IMR-90 (cell line): Measurements from ENCODE around the gene PTH2. TPM values are rescaled to one million over a fixed set of nuclear protein-coding genes. Genes with fewer than 3 reads are reported as not detected.

Experiments used
- ATAC-seq: fragments of 200-7000 bp; cut with Tn5 transposase; 2 replicates; pipeline ENCODE4 v1.9.1; 2020; ENCODE audit warnings: low read depth, mild to moderate bottlenecking, moderate library complexity
- BruUV-seq: library from RNA; stranded (reverse); fragments of 400-500 nt; replicated peaks from 2 replicates; lab custom pipeline; 2021; lab: Mats Ljungman, UMichigan
- CTCF ChIA-PET: fragments of 300-600 bp; formaldehyde crosslinking; extraction: SDS; loops from one replicate; lab custom pipeline; 2021; ENCODE audit warnings: antibody characterized with exemption; lab: Yijun Ruan, JAX
- POLR2A ChIA-PET: fragments of 300-600 bp; sonication (Branson Sonifier 250); formaldehyde crosslinking; loops from one replicate; lab custom pipeline; 2022; ENCODE audit warnings: antibody characterized with exemption; ENCODE audit not compliant: unreplicated experiment; lab: Charles Lee
- DNase-seq: peaks from one replicate; pipeline ENCODE4 v3.0.0; 2013
- H2AFZ ChIP-seq: replicated peaks from 2 replicates; pipeline ENCODE3; 2013; ENCODE audit warnings: low read length, mild to moderate bottlenecking; ENCODE audit not compliant: poor library complexity
- H2AK5ac ChIP-seq: 2 replicates; pipeline ENCODE4 v1.6.1; 2013; ENCODE audit warnings: low read depth, low read length, inconsistent platforms
- H2AK9ac ChIP-seq: replicated peaks from 2 replicates; pipeline ENCODE3; 2013; ENCODE audit warnings: mild to moderate bottlenecking, low read depth, low read length, moderate library complexity; ENCODE audit not compliant: poor library complexity
- H2BK120ac ChIP-seq: 2 replicates; pipeline ENCODE4 v1.6.1; 2013; ENCODE audit warnings: low read depth, low read length, inconsistent platforms
- H2BK15ac ChIP-seq: 3 replicates; pipeline ENCODE4 v1.6.1; 2013; ENCODE audit warnings: low read depth, low read length, inconsistent platforms
- H2BK20ac ChIP-seq: 2 replicates; pipeline ENCODE4 v1.6.1; 2013; ENCODE audit warnings: low read depth, mild to moderate bottlenecking, inconsistent platforms, low read length, moderate library complexity
- H2BK5ac ChIP-seq: 2 replicates; pipeline ENCODE4 v1.6.1; 2013; ENCODE audit warnings: mild to moderate bottlenecking, low read depth, low read length, inconsistent platforms; ENCODE audit not compliant: poor library complexity, severe bottlenecking
- H3K14ac ChIP-seq: replicated peaks from 2 replicates; pipeline ENCODE4 v1.6.1; 2013; ENCODE audit warnings: low read depth, low read length, inconsistent platforms
- H3K18ac ChIP-seq: 2 replicates; pipeline ENCODE4 v1.6.1; 2013; ENCODE audit warnings: low read depth, low read length, control low read depth
- H3K23ac ChIP-seq: 2 replicates; pipeline ENCODE4 v1.6.1; 2013; ENCODE audit warnings: low read depth, low read length, inconsistent platforms
- H3K27ac ChIP-seq: 2 replicates; pipeline ENCODE4 v1.5.1; 2013; ENCODE audit warnings: mild to moderate bottlenecking, control low read depth, low read length; ENCODE audit not compliant: insufficient read depth
- H3K27me3 ChIP-seq: 2 replicates; pipeline ENCODE4 v1.6.1; 2013; ENCODE audit warnings: low read length; ENCODE audit not compliant: control insufficient read depth, insufficient read depth
- H3K36me3 ChIP-seq: 2 replicates; pipeline ENCODE4 v1.6.1; 2013; ENCODE audit warnings: low read length, mixed read lengths; ENCODE audit not compliant: control insufficient read depth, insufficient read depth
- H3K4ac ChIP-seq: 2 replicates; pipeline ENCODE4 v1.6.1; 2013; ENCODE audit warnings: low read depth, low read length, inconsistent platforms
- H3K4me1 ChIP-seq: 2 replicates; pipeline ENCODE4 v1.6.1; 2013; ENCODE audit warnings: low read length, mixed read lengths; ENCODE audit not compliant: control insufficient read depth, insufficient read depth
- H3K4me2 ChIP-seq: 2 replicates; pipeline ENCODE4 v1.6.1; 2013; ENCODE audit warnings: low read depth, mild to moderate bottlenecking, control low read depth, low read length, moderate library complexity
- H3K4me3 ChIP-seq: 2 replicates; pipeline ENCODE4 v1.5.1; 2013; ENCODE audit warnings: low read depth, mild to moderate bottlenecking, control low read depth, low read length, moderate library complexity; ENCODE audit not compliant: insufficient read depth
- H3K56ac ChIP-seq: 2 replicates; pipeline ENCODE4 v1.6.1; 2013; ENCODE audit warnings: low read length, inconsistent platforms; ENCODE audit not compliant: insufficient read depth; ENCODE audit errors: extremely low read depth
- H3K79me1 ChIP-seq, 2 experiments: 2 replicates each; pipeline ENCODE4 v1.6.1; 2013; ENCODE audit warnings: low read length in 2 of 2, inconsistent platforms in 1 of 2, low read depth in 1 of 2
- H3K9ac ChIP-seq: 2 replicates; pipeline ENCODE4 v1.6.1; 2013; ENCODE audit warnings: low read depth, low read length, control low read depth
- H3K9me1 ChIP-seq: 2 replicates; pipeline ENCODE4 v1.6.1; 2013; ENCODE audit warnings: low read length, inconsistent platforms; ENCODE audit not compliant: insufficient read depth
- H3K9me3 ChIP-seq: 2 replicates; pipeline ENCODE4 v1.6.1; 2013; ENCODE audit warnings: low read length; ENCODE audit not compliant: control insufficient read depth, insufficient read depth
- H4K20me1 ChIP-seq: 2 replicates; pipeline ENCODE4 v1.6.1; 2013; ENCODE audit warnings: low read length, inconsistent platforms; ENCODE audit not compliant: insufficient read depth
- H4K5ac ChIP-seq: 2 replicates; pipeline ENCODE4 v1.6.1; 2013; ENCODE audit warnings: mild to moderate bottlenecking, low read depth, low read length, control low read depth
- H4K8ac ChIP-seq, 2 experiments: 2 replicates each; pipeline ENCODE4 v1.6.1; 2013; ENCODE audit warnings: low read depth in 2 of 2, low read length in 2 of 2, control low read depth in 1 of 2, inconsistent platforms in 1 of 2
- H4K91ac ChIP-seq: 2 replicates; pipeline ENCODE4 v1.6.1; 2013; ENCODE audit warnings: low read depth, low read length, inconsistent platforms; ENCODE audit not compliant: insufficient read depth
- BHLHE40 ChIP-seq: fragments of 150-350 bp; IDR thresholded peaks from 2 replicates; pipeline ENCODE4 v1.6.1; 2016; ENCODE audit warnings: mild to moderate bottlenecking, low read depth, low read length
- CHD1 ChIP-seq: IDR thresholded peaks from 2 replicates; pipeline ENCODE4 v1.6.1; 2012; ENCODE audit warnings: low read depth, low read length, improper control_type of control experiment
- MAFK ChIP-seq: IDR thresholded peaks from 2 replicates; pipeline ENCODE4 v1.6.1; 2012; ENCODE audit warnings: low read depth, low read length, improper control_type of control experiment
- NFE2L2 ChIP-seq: fragments of 150-350 bp; IDR thresholded peaks from 2 replicates; pipeline ENCODE4 v1.6.1; 2016; ENCODE audit warnings: low read depth, mild to moderate bottlenecking, low read length
- RAD21 ChIP-seq: IDR thresholded peaks from 2 replicates; pipeline ENCODE4 v1.6.1; 2012; ENCODE audit warnings: low read length, improper control_type of control experiment
- SMC3 ChIP-seq: fragments of 150-350 bp; IDR thresholded peaks from 2 replicates; pipeline ENCODE4 v1.6.1; 2016; ENCODE audit warnings: low read depth, mild to moderate bottlenecking, antibody characterized with exemption, low read length, moderate library complexity
- WGBS, 2 experiments: methylation state at CpG; one replicate each; pipeline versions ENCODE4 v1.1.5 to v1.1.7; 2013; ENCODE audit warnings: missing lambda C conversion rate in 2 of 2; ENCODE audit not compliant: insufficient read length in 1 of 2; ENCODE audit errors: extremely low coverage in 2 of 2; 5-methylcytosine and 5-hydroxymethylcytosine counted together
- dilution Hi-C: fragments of 300-500 bp; cut with HindIII; formaldehyde crosslinking; loops from one replicate; pipeline ENCODE4 v1.14.3; 2018; ENCODE audit warnings: low sequenced_read_pairs; ENCODE audit not compliant: unreplicated experiment
- in situ Hi-C: fragments of 300-500 bp; cut with MboI; formaldehyde crosslinking; loops from 3 replicates; pipeline ENCODE4 v1.14.3; 2019; ENCODE audit warnings: low sequenced_read_pairs, inconsistent platforms, mixed read lengths
- intact Hi-C: fragments of 100-400 bp; cut with micrococcal nuclease; formaldehyde crosslinking; loops from 2 replicates; pipeline ENCODE4 v1.10.0; 2022
- polyA plus RNA-seq, 3 experiments: library from polyadenylated mRNA; depleted of rRNA; stranded (reverse); fragments of >200 nt; gene quantifications; 2 replicates each; pipeline ENCODE4 v1.2.3, GENCODE V29; 2012; ENCODE audit warnings: low replicate concordance in 1 of 3
- total RNA-seq: library from RNA; depleted of rRNA; stranded (reverse); fragments of >200 nt; gene quantifications from 2 replicates; pipeline ENCODE4 v1.2.3, GENCODE V29; 2012
- TF ChIP-seq, protein P1 (sequence below): fragments of 150-350 bp; IDR thresholded peaks from 2 replicates; pipeline ENCODE4 v1.6.1; 2016; ENCODE audit warnings: low read depth, mild to moderate bottlenecking, low read length, moderate library complexity, borderline replicate concordance
- TF ChIP-seq, protein P2 (sequence below): conservative IDR thresholded peaks from 2 replicates; pipeline ENCODE4 v1.5.1; 2012; ENCODE audit warnings: mild to moderate bottlenecking, low read depth, low read length, improper control_type of control experiment

Gene PTH2
- total and polyA plus RNA-seq, 2 of the 4 experiments (the other 2 are of a cell fraction) = not detected

DNA sequence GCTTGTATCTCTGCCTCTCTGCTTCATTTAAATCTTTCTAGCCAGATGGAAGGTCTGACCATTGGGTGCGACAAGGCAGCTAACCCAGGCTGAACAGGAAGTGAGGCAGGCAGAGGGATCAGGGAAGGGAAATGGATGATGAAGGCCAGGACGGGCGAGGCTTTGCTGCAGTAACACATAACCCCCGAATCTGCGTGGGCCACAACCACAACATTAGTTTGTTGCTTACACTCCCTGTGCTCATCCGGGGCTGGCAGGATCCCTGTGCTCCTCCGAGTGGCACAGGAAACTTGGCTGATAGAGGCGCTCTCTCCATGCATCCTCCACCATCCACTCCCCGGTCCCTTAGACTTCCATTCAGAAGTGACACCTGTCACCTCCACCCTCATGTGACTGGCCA, 49.7 kb upstream of the PTH2 start:
- Histone ChIP-seq H3K4ac (no peak overlapping the region), H3K18ac (no peak overlapping the region), H3K4me2 (no peak overlapping the region), H3K36me3 (no peaks in the 10 kb centered on the region), H3K23ac (no peak overlapping the region), H3K9me3 (no peaks in the 10 kb centered on the region), H4K5ac (no peak overlapping the region), H3K4me1 (peaks cover 12% of the 10 kb centered on the region; the same call in 1 of the 2 replicates), H4K20me1 (no peaks in the 10 kb centered on the region), H2AFZ (peak overlapping the region; percentile 78), H3K9ac (no peak overlapping the region), H2AK5ac (peak overlapping the region; percentile 5; the same call in 1 of the 2 replicates), H3K27ac (no peak overlapping the region), H4K8ac (peak overlapping the region in 1 of 2 experiments; percentile 58; a peak in 1 of 4 replicates), H4K91ac (no peak overlapping the region; the same call in 1 of the 2 replicates), H2BK15ac (no peak overlapping the region), H2AK9ac (peak overlapping the region; percentile 85), H3K14ac (no peak overlapping the region), H3K56ac (no peak overlapping the region), H2BK20ac (no peak overlapping the region), H3K79me1 (peaks cover 0 to 8% of the 10 kb centered on the region in 2 experiments; a peak in 2 of 4 replicates), H2BK5ac (no peak overlapping the region), H3K27me3 (no peaks in the 10 kb centered on the region), H3K4me3 (no peak overlapping the region), H3K9me1 (peaks cover 14% of the 10 kb centered on the region; the same call in 1 of the 2 replicates), H2BK120ac (no peak overlapping the region)
- no peak for ATAC-seq
- DNase-seq = no peak
- CTCF ChIA-PET = interaction anchor here (1.3 kb wide), 1 partner anchor 74 kb away, joined by 5 read pairs; no protein-coding TSS in a partner anchor
- BruUV-seq = no TSS peak
- dilution Hi-C loops = no loop called here
- POLR2A ChIA-PET = no interaction called here
- 80% methylated on average over 1 of the region's 9 CpGs; no CpG with 5 or more reads in 1 of the 2 experiments for WGBS, 2 experiments
- intact Hi-C loops = no loop called here
- in situ Hi-C loops = no loop called here
- TF ChIP-seq, protein P1, sequence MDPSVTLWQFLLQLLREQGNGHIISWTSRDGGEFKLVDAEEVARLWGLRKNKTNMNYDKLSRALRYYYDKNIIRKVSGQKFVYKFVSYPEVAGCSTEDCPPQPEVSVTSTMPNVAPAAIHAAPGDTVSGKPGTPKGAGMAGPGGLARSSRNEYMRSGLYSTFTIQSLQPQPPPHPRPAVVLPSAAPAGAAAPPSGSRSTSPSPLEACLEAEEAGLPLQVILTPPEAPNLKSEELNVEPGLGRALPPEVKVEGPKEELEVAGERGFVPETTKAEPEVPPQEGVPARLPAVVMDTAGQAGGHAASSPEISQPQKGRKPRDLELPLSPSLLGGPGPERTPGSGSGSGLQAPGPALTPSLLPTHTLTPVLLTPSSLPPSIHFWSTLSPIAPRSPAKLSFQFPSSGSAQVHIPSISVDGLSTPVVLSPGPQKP = no peak
- TF ChIP-seq BHLHE40 (no peak), NFE2L2 (no peak), CHD1 (no peak), SMC3 (no peak), RAD21 (no peak), MAFK (no peak)
- TF ChIP-seq, protein P2, sequence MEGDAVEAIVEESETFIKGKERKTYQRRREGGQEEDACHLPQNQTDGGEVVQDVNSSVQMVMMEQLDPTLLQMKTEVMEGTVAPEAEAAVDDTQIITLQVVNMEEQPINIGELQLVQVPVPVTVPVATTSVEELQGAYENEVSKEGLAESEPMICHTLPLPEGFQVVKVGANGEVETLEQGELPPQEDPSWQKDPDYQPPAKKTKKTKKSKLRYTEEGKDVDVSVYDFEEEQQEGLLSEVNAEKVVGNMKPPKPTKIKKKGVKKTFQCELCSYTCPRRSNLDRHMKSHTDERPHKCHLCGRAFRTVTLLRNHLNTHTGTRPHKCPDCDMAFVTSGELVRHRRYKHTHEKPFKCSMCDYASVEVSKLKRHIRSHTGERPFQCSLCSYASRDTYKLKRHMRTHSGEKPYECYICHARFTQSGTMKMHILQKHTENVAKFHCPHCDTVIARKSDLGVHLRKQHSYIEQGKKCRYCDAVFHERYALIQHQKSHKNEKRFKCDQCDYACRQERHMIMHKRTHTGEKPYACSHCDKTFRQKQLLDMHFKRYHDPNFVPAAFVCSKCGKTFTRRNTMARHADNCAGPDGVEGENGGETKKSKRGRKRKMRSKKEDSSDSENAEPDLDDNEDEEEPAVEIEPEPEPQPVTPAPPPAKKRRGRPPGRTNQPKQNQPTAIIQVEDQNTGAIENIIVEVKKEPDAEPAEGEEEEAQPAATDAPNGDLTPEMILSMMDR = no peak
